Activated CD4-positive, CD25-positive, alpha-beta regulatory T cell treated with anti-CD3 and anti-CD28 coated beads, Interleukin-2, amount 50 U/mL, for 24 hours (primary cell): ENCODE measurements around the gene ZNF135.

ENCODE experiments used
- ATAC-seq, 2 donors: fragments of 150-1000 bp; cut with Tn5 transposase; one replicate each; pipeline ENCODE4 v1.10.0; 2021; ENCODE audit warnings: mild to moderate bottlenecking in 1 of 2, moderate library complexity in 1 of 2

Gene ZNF135

DNA sequence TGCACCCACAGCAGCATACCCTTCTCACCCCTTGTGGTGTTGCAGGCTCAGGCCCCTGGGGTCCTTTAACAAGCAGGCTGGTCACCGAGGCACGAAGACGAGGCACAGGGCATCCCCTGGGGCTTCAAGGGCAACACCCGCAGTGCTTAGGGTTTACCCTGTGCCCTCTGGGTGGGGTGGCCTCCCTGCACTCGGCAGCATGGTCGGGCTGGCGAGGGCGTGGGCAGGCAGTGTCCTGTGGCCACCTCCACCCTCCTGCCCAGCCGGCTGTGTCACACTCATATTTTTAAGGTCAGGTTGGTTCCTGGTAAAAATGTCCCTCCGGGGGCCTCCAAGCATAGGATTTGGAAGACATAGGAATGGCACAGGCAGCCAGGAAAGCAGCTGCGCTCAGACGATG, 11.4 kb upstream of the ZNF135 start:
- no peak for ATAC-seq

GRCh38 chr19:58052256-58052655, 6.8 kb upstream of the ZNF135 start:
- ATAC-seq = no peak

GRCh38 chr19:58053480-58054156, 5.5 kb upstream of the ZNF135 start:
- no peak for ATAC-seq

DNA sequence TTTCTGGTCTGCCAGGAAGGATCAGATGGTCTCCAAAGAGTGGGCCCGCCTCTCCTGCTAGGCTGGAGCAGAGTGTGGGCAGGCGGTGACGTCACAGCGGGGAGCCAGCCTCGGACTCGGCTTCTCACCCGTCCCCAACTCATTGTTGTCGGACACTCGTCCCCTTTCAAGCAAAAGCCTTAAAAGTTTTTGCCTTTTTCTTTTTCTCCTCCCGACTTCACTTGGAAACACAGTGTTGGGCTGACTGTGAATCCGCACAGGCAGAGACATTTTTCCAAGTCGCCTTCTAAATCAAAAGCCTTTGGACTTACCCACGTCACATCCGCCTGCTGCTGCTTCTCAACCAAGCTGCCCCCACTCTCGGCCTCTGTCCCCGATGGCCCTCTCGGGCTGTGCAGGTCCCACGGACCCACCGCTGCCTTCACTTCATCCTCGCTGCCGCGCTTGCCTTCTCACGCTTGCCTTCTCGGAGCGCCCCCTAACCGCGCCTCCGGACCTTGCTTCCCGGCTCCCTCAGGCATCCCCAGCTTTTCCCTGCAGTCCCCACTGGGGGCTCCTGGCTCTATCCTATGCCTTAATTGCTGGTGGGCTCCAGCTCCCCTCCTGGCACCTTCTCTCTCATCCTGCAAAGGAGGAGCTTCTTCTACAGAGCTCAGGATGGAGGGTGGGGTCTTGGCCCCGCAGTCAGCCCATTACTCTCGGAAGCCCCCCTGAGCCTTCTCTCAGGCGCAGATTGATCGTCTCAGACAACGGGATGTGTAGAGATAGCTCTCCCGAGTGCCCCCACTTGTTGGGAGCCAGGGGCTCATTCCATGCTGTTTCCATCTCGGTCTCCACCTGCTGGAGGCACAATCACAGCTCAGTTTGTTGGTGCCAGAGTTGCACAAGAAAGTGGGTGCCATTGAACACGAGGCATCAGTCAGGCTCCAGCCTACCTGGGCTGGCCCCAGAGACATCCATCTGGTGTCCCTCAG, 3.9 kb upstream of the ZNF135 start:
- no peak for ATAC-seq

DNA sequence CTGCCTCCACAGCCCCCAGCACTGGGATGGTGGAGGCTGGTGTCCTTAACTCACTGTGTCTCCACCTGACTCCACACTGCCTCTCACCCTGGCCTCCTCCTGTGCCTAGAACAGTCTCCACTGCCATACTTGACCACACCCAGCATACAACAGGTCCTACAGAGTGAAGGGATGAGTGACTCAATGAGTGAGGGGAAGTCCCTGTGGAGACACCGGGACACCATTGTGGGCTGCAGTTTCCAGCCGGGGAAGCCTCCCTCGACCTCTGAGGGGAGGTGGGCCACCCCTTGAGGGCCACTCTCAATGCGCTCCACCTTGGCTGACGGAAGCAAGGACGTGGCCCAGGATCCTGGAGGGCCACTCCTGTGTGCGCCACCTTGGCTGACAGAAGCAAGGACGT, 2.8 kb upstream of the ZNF135 start:
- ATAC-seq = no peak

DNA sequence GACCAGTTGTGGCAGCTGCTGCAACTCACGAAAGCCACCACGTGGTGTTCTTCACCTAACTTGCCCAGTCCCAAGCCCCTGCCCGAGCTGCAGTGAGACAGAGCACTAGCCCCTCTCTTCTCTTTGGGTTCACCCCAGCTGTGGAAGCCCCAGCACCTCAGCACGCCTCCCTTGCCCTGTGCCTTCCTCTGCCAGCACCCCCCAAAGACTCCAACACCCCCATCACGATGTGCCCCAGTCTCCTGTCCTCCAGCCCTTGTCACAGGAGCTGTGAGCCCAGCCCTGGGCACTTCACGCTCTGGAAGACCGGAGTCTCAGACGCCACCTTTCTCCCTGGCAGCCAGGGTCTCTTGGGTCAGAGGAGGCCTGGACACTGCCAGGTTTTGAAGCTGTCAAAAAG, 2.2 kb upstream of the ZNF135 start:
- no peak for ATAC-seq

- ATAC-seq = no peak
Observed at GRCh38 chr19:58058467-58058866, 615 bp upstream of the ZNF135 start.

- no peak for ATAC-seq
Observed at GRCh38 chr19:58059671-58060078, 593 bp downstream of the ZNF135 start.

- ATAC-seq = no peak
Observed at GRCh38 chr19:58060231-58060630, 1.1 kb downstream of the ZNF135 start.

DNA sequence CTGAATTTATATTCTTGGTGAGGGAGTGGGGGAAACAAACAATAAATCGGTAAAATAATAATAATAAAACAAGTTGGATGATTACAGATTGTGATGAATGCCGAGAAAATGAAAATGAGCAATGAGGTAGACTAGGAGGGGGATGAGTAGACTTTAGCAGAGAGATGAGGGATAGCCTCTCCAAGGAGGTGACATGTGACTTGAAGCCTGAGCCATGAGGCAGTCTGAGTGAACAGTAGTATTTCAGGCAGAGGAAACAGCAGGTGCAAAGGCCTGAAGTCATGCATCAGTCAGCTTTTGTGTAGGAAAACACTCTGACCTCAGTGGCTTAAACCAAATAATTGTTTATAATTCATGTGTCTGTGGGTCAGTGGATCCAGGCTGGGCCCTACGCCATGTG, 4.6 kb downstream of the ZNF135 start:
- no peak for ATAC-seq

DNA sequence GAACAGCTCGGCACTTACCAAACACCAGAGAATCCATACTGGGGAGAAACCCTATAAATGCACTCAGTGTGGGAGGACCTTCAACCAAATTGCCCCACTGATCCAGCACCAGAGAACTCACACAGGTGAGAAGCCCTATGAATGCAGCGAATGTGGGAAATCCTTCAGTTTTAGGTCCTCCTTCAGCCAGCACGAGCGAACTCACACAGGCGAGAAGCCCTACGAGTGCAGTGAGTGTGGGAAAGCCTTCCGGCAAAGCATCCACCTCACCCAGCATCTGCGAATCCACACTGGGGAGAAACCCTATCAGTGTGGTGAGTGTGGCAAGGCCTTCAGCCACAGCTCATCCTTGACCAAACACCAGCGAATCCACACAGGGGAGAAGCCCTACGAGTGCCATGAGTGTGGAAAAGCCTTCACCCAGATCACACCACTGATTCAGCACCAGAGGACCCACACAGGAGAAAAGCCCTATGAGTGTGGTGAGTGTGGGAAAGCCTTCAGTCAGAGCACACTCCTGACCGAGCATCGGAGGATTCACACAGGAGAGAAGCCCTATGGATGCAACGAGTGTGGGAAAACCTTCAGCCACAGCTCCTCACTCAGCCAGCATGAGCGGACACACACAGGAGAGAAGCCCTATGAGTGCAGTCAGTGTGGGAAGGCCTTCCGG, 8.3 kb downstream of the ZNF135 start:
- ATAC-seq = no peak

- no peak for ATAC-seq
Observed at GRCh38 chr19:58079792-58080191, 20.7 kb downstream of the ZNF135 start.

GRCh38 chr19:58083021-58083420, 23.9 kb downstream of the ZNF135 start:
- no peak for ATAC-seq

DNA sequence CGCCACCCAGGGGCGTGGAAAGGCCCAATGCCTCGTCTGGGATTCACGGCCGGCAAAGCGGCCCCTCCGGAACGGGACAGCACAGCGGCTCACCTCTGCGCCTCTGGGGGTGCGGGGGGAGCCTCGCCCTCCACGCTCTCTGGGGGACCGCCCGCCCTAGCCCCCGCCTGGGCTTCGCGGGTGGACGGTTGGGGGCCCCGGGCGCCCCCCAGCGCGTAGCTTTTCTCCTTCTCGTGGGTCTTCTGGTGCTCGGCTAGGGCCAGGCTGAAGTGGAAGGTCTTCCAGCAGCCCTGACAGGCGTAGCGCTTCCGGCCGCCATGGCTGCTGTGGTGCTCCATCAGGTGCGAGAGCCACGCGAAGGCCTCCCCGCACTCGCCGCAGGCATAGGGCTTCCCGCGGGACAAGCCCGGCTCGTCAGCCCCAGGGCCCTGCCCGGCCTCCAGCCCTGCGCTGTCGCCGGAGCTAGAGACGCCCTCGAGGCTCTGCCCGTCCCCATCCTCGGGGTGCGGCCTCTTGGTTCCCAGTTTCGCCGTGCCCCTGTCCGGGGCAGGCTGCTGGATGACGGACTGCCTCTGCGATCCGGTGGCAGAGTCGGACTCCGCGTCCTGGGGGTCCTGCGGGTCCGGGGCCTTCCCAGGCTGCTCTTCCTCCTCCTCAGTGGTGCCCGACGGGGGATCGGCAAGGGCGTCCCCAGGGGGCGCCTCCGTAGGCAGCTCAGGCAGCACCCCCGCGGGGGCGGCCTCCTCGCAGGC, 25.7 kb downstream of the ZNF135 start:
- ATAC-seq = no peak

DNA sequence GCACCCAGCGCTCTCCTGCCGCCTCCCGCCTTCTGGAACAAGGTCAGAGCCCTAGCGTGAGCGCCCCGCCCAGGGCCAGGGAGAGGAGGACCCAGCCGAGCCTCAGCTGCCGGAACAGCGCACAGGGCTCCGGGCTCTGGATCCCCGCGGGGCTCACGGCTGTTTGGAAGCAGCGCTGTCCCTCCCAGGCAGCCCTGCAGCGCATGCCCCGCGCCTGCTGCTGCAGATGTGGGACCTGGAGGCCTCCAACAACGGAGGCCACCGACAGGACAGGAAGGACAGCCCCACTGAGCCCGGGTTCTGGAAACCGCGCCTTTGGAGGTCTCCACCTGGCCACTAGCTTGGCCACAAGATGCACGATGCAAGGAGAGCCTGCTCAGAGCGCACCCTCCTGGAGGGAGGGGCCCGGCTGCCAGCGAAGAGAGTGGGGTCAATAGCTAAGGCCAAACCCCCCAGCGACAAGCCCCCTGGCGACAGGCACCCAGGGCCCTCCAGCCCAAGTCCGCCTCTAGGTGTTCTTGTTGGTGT, 26.3 kb downstream of the ZNF135 start:
- no peak for ATAC-seq

GRCh38 chr19:58086825-58087710, 28.0 kb downstream of the ZNF135 start:
- no peak for ATAC-seq

DNA sequence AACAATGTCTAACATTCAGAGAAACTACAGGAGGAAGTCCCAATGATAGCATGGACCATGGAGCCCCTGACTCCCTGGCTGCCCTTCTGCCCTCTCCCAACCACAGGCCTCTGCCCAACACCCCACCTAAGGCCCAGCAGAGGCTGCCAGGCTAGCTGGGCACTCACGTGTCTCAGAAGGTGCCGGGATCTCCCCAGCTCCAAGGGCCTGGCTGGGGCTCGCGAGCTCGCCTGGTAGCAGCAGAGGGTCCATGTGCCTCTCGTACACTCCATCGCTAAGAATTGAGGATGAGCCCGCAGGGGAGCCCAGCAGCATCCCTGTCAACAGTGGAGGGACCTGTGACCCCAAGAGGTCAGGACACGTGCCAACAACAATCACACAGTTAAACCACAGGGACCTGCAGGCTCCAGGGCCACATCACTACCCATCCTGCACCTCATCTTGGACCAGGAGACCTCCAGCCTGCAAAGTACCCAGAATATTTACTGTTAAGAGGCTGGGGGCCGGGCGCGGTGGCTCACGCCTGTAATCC, 29.5 kb downstream of the ZNF135 start:
- no peak for ATAC-seq

- ATAC-seq = no peak
Observed at GRCh38 chr19:58089846-58090245, 30.8 kb downstream of the ZNF135 start.

DNA sequence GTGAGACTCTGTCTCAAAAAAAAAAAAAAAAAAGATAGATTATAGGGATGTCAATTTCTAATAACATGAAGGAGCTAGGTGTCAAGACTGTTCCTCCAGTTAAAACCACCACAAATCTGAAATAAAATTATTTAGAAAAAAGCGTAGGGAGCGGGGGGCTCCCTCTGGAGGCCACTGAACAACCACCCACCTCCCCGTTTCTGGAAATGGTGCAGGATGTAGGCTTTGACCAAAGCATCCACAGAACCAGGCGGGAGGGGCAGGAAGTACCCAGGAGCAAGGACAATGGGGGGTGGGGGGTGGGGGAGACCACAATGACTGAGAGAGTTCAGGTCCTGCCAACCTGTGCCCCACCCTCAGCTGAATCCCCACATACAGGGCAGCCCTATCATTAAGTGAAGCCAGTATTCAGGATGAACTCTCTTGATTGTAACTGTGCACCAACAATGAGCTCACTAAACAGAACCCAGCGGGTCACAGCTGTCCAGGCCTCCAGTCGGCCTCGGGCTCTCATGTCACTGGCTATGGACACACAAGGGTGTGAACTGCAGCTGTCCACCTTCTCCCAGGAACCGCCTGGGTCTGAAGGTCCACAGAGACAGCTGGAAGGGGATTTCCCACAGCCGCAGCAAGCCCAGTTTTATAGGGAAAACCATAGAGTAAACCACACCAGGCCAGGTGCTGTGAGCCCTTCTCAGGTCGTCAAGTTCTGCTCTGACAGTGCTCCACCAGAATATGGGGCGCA, 32.3 kb downstream of the ZNF135 start:
- no peak for ATAC-seq

DNA sequence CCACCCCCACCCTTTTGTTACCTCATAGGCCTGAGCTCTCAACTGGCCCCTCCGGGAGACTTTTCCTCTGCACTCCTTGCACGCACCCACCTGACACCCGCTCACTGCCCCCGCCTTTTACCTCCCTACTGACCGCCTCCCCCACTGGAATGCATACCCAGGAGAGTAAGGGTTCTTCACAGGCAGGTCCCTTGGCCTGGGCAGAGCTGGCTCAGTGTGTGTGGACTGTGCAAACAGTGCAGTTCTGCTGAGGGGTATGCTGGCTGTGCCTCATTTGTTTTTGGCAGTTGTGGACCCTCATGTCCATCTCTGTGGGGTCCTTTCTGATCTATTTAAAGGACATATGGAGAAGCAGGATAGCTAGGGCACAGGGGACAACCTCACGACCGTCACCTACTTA, 34.0 kb downstream of the ZNF135 start:
- no peak for ATAC-seq
